Activated naive CD4-positive, alpha-beta T cell (primary cell): ENCODE results near the gene DPP6.

Source experiments
- DNase-seq, 4 experiments: peaks; one replicate each; lab custom pipeline; 2025; lab: John Stamatoyannopoulos, UW

Gene DPP6

DNA sequence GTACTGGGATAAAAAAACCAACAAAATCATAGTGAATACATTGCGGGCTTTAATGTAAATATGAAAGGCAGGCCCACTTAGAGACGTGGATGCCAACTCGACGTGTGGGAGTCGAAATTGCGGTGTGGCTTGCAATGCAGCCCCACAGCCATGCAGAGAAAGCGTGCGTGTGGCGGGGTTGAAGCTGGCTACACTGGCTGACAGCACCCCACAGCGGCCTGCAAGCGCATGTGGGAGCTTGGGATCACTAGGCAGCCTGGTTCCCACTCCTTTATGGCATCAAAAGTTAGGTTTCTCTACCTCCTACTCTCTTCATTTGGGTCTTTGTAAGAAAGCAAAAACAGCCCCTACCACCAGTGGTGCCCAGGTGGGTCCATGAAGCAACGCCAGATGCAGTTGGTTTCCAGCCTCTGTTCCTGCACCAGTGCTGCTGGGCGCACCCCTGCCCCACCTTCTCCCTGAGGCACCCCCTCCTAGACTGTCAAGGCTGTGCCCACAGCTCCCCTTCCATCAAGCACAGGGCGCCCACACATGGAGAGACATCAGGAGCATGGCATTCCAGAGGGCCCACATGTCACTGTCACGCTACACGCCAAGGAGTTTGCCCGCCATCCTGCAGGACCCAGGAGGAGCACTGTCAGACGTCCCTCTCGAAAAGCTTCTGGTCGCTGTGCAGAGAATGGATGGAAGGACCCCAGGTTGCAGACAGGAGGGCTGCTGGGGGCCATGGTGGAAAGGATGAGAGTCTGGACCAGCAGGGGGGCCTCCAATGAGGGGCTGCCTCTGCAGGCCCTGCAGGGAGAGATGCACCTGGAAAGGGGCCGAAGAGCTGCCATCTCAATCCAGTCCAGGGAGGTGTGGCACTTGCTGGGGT is 807.8 kb downstream of the DPP6 start:
- DNase-seq: no peak

GRCh38 chr7:154860621-154861375 is 808.6 kb downstream of the DPP6 start:
- no peak for DNase-seq

GRCh38 chr7:154861589-154861988 is 809.4 kb downstream of the DPP6 start:
- DNase-seq: no peak

DNA sequence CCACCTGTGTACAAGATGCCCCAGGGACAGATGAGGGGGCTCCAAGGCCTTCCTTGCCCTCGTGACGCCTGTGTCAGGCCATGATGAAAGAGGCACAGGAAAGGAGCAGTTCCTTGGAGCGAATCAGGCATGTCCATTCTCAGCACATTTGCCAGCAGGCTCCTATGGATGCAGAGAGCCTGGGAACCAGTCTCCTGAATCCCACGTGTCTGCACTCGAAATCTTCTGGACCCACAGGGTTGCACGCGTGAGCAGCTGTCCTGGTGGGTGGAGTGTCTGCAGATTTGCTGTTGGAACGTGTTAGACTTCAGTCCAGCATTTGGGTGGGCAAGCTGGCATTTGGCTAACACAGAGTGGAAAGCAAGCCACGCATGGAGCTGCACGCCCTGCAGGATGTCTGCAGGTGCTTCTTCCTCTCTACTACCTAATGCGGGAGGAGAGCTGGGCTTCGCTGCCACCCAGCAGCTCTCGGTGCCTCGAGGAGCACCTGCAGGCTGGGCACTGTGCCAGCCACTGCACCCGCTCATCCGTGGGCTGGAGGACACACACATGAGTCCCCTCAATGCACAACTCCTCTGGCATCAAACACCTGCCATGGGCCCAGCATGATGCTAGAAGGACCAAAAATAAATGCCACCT is 810.1 kb downstream of the DPP6 start:
- DNase-seq: no peak

GRCh38 chr7:154863766-154864522 is 811.7 kb downstream of the DPP6 start:
- DNase-seq: no peak

GRCh38 chr7:154864523-154864891 is 812.3 kb downstream of the DPP6 start:
- no peak for DNase-seq

DNA sequence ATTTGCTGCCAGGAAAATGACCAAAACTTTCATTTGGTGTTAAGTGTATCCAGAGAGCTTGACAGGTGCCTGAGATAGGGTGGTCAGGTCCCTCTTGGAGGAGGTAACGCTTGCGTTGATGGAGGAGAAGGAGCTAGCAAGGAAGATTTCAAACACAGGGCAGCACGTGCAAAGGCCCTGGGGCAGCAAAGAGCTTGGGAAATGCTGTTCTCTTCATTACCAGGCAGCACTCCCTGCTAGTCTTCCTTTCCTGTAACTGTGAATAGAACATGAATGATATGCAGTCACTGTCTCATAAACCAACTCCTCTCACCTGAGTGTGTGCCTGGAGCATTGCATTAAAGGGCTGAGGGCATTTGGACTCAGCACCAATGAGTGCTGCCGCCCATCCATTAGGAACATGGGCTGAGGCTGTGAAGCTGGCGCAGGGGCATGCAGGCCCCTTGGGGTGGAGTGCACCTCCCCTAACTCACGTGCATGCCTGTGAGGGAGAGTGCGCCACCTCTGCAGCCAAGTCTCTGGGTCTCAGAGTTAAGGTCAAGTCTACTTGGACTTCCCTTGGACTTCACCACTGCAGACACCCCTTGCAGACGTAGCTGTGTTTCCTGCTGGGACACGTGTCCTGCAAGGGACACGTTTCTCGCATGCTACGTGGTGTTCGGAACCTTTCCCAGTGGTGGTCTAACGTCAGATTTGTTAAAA is 813.9 kb downstream of the DPP6 start:
- no peak for DNase-seq

DNA sequence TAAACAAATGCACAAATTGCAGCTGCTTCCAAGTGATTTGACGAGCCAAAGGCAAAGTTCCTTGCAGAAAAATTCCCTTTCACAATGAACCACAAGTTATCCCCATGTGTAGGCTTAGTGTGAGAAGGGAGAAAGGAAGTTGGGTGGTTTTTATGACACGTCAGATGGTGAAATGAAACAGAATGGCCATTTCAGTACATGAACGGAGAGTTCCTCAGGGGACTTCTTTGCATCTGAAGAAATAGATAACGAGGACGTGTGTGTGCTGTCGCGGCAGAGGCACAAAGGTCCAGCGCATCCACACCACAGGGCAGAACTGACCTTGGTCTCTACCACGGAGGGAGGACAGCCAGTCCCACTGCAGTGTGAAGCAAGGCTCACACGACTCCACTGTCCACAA is 814.9 kb downstream of the DPP6 start:
- DNase-seq: no peak

DNA sequence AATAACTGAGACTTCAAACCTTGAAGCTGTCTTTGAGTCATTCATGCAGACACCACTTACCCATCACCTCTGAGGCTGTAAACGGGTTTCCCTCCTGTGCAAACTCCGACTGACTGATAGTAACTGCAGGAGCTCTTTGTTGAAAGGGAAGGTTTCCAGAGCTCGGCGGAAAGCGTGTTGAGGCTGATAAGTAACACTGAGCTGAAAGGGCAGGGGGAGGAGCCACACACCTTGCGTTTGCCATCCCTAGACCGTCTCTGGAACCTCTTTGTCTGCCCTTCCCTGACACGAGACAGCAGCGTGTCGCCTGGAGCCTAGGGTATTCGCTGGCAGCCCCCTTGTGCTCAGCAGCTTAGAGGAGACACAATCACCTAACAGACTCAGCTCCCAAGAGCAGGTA is 816.7 kb downstream of the DPP6 start:
- no peak for DNase-seq

DNA sequence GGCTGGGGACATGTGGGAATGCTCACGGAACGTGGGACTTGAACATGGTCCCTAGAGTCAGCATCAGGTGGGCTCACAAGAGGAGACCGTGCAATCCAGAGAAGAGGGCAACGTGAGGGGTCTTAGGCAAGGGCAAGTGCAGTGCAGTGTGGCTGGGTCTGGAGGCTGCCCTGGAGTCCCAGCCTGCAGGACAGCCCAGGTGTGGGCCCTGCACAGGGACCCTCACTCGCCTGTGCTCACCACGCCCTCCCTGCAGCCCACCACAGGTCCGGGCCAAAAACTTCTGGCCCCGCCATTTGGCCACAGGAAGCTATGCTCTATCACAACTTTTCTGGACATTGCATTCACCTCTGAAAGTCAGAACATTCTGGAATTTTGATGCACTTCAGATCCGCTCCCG is 817.2 kb downstream of the DPP6 start:
- DNase-seq: no peak

DNA sequence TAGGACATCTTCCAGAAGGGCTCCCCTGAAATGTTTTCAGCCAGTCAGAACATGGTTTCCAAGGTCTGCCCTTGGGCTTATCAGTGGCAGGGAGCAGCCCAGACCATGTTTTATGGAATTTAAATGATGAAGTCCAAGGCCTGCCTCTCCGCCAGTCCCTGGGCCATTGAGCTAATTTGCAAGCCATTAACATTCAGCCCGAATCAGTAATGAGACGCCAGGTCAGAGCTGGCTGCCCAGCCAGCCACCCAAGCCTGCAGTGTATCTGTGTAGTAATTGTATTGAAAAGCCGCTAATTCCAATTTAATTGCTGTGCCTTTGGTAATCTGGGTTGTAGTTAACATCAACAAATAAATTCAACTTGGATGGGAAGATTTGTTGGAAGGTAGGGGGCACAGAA is 819.3 kb downstream of the DPP6 start:
- no peak for DNase-seq

DNA sequence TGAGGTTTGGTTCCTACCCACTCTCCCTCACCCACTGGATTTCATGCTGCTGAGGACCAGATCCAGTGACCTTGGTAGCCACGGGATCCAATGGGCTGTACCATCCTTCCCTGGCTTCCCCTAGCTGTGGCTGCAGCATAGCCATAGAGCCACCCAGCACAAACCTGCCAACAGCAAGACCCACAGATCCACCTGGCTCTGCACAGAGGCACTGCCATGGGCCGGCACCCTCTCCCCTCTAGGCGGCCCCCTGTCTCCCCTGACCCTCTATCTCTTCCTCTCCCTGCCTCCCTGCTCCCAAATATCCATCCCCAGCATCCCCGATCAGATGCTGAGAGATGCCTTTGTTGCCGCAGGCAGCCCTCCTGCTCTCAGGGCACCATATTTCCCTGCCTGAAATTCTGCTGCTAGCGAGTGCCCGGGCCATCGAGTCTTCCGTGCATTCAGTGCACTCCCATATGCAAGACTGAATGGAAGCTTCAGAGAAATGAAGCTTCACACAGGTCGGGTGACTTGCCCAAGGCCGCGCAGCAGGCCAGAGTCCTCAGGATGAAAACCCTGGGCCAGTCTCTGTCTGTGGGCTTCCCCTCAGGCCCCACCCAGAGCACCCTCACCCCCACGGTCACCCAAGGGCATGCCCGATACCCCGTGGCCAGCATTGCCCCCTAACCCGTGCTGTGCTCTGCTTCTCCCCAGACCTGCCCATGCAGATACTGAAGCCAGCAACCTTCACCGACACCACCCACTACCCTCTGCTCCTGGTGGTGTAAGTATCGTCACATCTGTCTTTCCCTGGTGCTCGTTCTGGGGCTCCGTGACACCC is 819.9 kb downstream of the DPP6 start:
- no peak for DNase-seq

- DNase-seq: no peak
Measured at GRCh38 chr7:154872811-154873499, 820.8 kb downstream of the DPP6 start.

- DNase-seq: no peak
Measured at GRCh38 chr7:154873500-154874121, 821.4 kb downstream of the DPP6 start.

DNA sequence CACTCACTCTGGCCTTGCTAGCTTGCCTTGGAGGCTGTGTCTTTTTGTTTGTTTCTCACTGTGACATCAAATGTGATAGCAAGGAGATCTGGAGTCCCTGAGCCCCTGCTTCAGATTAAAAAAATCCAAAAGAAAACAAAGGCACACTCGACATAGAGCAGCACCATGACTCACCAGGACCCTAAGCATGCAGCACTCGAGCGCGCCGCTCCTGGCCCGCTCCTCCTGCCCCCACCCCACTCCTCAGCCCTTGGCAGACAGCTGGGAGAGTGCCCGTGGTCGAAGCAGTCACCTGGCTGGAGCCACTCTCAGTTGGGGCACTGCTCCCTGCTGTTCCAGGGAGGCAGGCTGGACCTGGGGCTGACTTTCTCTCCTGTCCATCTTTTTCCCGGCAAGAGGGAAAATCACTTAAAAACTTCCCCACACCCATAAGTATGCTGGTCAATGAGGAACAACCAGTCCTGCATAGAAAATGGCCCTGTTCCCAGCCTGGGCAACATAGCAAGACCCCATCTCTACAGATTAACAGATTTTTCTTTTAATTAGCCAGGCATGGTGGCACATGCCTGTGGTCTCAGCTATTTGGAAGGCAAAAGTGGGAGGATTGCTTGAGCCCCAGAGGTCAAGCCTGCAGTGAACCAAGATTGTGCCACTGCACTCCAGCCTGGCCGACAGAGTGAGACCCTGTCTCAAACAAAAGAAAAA is 822.4 kb downstream of the DPP6 start:
- DNase-seq: no peak

- no peak for DNase-seq
Measured at GRCh38 chr7:154875297-154875696, 823.1 kb downstream of the DPP6 start.

DNA sequence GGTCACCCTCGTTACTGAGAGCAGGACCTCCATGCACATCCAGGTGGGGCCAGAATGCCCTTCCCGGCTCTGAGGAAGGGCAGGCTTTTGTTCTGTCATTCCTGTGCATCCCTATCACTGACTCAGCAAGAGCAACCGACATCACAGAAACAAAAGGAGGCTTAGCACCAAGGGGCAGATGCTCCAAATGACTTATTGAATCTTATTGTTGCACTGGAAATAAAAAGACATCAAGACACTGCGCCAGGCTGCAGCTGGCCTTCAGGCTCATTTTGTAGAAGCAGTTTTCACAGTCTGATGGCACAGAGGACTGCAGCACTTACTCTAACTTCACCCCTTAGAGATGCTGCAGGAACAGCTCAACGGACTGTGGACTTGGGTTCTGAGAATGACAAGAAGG is 824.3 kb downstream of the DPP6 start:
- DNase-seq: no peak

- DNase-seq: no peak
Measured at GRCh38 chr7:154877031-154877430, 824.8 kb downstream of the DPP6 start.

- no peak for DNase-seq
Measured at GRCh38 chr7:154879629-154880028, 827.4 kb downstream of the DPP6 start.
